LNCAP (cell line): ENCODE results near the gene GMPR2.

Source experiments
- TF ChIP-seq, protein P1 (sequence below): fragments of 450-650 bp; IDR thresholded peaks from 2 replicates; pipeline ENCODE4 v1.5.1; 2017; ENCODE audit warnings: mild to moderate bottlenecking

Gene GMPR2

DNA sequence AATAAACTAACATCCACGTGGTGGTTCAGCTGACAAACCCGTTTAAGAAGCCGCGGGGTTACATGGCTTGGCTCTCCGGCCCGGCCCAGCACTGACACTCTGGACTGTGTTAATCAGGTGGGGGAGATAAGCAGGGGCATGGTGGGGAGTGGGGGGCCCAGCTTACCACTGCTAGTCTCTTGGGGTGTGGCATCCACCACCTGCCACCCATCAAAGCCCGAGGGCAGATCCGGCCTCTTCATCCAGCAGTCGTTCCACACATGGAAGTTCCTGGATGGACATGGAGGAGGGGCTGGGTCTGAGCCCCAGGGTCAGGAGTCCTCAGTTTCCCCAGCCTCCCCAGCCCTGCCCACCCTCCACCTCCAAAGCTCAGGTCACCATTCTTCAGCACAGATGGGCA lies 25.4 kb downstream of the GMPR2 start:
- TF ChIP-seq, protein P1, sequence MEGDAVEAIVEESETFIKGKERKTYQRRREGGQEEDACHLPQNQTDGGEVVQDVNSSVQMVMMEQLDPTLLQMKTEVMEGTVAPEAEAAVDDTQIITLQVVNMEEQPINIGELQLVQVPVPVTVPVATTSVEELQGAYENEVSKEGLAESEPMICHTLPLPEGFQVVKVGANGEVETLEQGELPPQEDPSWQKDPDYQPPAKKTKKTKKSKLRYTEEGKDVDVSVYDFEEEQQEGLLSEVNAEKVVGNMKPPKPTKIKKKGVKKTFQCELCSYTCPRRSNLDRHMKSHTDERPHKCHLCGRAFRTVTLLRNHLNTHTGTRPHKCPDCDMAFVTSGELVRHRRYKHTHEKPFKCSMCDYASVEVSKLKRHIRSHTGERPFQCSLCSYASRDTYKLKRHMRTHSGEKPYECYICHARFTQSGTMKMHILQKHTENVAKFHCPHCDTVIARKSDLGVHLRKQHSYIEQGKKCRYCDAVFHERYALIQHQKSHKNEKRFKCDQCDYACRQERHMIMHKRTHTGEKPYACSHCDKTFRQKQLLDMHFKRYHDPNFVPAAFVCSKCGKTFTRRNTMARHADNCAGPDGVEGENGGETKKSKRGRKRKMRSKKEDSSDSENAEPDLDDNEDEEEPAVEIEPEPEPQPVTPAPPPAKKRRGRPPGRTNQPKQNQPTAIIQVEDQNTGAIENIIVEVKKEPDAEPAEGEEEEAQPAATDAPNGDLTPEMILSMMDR = no peak

DNA sequence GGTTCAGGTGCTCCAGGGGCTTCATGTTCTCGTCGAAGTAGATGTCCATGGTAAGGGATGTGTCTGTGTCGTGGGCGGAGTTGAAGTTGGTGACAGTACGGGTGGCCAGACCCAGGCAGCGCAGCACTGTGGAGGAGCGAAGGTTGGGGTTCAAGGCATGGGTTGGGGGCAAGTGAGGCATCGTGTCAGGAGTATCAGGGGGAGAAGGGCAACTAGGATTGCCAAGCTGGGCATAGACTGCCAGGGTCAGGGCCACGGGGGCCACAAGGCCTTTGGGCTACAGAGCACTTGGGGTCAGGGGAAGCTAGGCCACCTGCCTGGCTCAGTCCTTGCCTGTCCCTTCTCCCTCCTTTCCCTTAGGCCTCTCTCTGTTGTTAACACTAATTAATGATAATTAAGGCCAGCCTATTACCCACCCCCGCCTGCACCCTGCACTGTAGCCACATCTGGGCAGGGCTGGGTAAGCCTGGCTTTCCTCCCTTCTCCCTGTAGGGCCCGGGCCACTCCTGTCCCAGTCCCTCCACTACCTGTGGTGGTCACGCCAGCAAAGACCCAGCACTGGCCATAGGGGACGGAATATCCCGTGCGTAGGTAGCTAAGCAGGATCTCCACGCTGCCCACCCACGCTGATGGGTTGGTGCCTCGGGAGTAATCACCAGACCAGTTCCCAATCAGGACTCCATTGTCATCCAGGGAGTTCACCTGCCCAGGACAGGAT lies 26.0 kb downstream of the GMPR2 start:
- TF ChIP-seq, protein P1 = no peak

DNA sequence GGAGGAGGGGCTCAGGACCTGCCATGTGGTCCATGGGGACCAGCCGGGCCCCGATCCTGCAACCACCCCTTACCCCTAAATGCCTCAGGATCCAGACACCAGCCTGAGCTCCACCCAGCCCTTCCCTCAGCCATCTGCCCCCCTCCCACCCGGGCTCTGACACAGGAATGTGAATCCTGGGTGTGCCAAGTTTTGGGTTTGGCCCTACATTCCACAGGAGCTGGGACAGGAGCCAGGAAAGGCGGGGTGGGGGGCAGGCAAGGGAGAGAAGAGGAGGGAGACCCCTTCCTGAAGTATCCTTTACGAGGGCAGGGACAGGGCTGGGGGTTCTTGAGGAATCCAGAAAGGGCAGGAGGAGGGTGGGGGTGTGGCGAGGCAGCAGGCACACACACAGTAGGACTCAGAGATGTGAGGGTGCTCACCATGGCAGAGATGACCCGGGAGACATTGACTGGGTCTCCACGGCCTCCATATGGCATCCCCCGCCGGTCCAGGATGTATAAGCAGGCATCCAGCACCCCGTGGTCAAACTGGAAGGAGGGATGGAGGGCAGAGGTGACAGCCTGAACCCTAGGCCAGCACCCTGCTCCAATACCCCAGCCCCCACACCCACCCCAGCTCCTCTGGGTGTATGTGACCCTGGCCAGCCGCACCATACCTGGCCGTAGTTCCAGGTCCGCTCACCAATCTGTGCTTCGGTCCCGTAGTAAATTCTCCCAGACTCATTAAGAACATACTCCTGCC lies 26.7 kb downstream of the GMPR2 start:
- TF ChIP-seq, protein P1 = no peak

DNA sequence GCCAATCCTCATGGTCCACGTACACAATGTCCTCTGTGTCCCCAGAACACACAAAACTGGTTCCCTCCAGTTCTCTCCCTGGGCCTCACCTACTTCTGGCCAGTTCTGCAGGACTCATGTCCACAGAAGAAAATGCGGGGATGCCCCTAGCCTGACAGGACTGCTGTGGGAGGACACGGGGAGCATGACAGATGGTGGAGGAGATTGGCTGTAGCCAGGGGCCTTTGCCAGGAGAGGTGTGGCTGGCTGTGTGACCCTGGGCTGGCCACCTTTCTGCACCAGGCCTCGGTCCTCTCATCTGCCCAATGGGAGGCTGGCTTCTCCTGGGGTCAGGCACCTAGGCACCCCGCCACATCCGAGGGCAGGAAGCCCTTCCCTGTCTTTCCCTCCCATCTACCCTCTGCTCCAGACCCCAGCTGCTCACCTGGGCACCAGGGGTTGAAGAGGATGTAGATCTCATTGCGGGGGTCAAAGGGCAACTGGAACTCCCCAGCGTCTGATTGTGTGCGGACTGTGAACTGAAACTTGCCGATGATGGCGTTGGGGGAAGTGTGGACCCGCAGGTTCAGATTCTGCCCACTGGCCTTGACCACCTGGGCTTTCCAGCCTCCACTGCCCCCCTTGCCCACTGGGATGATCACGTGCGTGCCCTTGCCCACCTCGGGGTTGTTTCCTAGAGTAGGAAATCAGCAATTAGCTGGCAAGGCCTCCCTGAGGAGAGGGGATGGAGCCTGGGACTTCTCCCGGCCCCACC lies 27.5 kb downstream of the GMPR2 start:
- TF ChIP-seq, protein P1 = no peak

DNA sequence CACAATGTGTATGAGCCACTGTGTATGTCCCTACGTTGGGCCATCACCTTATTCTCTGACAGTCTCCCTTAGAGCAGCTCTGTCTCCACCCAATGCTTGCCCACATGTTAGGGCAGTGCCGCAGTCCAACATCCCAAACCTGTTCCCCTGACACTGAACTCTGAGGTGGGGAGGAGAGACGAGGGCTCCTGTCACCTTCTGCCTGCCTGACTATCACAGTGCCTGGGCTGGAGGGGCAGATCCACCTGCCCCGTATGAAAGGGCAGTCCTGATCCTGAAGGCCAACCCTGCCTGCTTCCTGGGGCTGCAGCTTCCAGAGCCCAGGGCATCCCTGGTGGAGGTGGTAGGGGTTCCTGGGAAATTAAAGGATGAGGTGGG lies 28.0 kb downstream of the GMPR2 start:
- TF ChIP-seq, protein P1 = no peak

DNA sequence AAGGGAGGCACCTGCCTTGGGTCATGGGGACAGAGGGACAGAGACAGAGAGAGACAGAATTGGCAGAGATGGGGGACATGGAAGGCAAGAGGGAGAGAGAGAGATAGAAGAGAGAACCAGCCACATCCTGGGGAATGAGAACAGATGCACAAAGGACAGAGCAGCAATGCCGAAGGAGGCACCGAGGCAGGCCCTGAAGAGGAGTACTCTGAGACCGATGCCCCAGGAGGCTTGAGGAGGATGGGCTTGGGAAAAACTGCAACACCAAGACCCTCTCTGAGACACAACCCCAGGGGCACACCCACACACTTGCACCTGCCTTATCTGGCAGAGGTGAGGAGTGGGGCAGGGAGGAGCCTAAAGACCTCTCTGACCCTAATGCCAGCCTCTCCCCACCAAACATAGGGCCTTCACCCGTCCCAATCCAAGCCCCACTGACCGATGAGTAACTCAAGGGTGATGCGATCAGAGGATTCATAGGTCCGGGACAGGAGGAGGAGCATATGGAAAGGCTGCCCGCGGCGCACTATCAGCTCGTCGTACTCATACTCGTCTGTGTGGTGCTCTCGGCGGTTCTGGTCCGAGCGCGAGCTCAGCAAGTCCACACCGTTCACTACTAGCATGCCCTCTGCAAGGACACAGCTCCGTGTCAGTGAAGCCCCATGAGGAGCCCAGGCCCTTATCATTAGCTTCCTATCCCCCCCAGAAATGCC lies 28.7 kb downstream of the GMPR2 start:
- TF ChIP-seq, protein P1 = no peak

DNA sequence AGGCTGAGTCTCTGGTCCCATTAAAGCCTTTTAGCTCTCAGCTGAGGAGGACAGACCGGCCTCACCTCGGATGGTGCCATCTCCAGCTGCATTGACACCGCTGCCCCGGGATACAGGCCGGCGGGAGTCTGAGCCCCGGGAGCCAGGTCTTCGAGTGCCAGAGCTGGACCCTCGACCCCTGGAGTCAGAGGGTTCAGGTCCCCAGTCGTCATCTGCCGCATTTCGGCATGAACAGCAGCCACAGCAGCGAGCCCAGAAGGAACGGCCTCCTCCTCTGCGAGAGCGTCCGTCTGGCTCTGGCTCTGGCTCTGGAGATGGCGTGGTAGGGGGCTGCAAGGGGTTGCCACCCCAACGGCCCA lies 29.2 kb downstream of the GMPR2 start:
- TF ChIP-seq, protein P1 = no peak
